Measurements from ENCODE around the gene INCENP.

DNA sequence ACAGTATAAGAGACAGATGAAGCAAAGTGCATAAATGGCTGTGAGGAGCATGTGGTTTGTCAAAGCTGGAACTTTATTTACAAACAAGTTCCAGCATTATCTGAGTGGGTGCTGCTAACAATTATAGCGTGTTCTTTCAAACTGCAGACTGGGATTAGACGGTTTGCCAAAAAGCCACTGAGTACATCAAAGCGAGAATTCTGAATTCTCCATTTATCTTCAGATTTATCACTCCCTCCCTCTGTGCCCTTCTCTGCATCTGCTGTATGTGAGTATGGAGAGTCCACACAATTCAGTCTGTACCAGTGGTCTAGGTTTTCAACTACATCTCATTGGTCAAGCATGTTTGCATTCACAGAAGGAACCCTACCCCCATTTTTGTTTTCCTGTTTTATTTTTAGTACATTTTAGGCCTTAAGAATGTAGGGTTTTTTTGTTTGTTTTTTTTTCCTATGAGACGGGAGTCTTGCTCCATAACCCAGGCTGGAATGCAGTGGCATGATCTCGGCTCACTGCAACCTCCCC, 18.1 kb upstream of the INCENP start:
- TF ChIP-seq EZH2 (IDR thresholded peaks at IDR 0.05; ENCODE audit: borderline replicate concordance, insufficient read depth, low read length, poor library complexity, severe bottlenecking) (no peak), CTCF (IDR thresholded peaks at IDR 0.05; ENCODE audit: poor library complexity, severe bottlenecking) (no peak), RAD21 (conservative IDR thresholded peaks at IDR 0.05) (no peak), EP300 (conservative IDR thresholded peaks at IDR 0.05; ENCODE audit: poor library complexity, severe bottlenecking) (no peak), POLR2AphosphoS5 (IDR thresholded peaks at IDR 0.05) (no peak), TAF1 (IDR thresholded peaks at IDR 0.05; ENCODE audit: low read depth) (no peak)
